HG03095 (cell line): ENCODE data around the gene XRCC5.

ENCODE experiments used
- ATAC-seq: cut with Tn5 transposase; IDR thresholded peaks from one replicate; pipeline ENCODE4 v1.9.1; 2021; ENCODE audit warnings: moderate library complexity; ENCODE audit not compliant: unreplicated experiment

XRCC5 gene

GRCh38 chr2:216221811-216222210, 112.7 kb downstream of the XRCC5 start:
- ATAC-seq = no peak

GRCh38 chr2:216222650-216223352, 113.7 kb downstream of the XRCC5 start:
- ATAC-seq = peak; percentile 54

- no peak for ATAC-seq
Measured at GRCh38 chr2:216224388-216224787, 115.2 kb downstream of the XRCC5 start.

DNA sequence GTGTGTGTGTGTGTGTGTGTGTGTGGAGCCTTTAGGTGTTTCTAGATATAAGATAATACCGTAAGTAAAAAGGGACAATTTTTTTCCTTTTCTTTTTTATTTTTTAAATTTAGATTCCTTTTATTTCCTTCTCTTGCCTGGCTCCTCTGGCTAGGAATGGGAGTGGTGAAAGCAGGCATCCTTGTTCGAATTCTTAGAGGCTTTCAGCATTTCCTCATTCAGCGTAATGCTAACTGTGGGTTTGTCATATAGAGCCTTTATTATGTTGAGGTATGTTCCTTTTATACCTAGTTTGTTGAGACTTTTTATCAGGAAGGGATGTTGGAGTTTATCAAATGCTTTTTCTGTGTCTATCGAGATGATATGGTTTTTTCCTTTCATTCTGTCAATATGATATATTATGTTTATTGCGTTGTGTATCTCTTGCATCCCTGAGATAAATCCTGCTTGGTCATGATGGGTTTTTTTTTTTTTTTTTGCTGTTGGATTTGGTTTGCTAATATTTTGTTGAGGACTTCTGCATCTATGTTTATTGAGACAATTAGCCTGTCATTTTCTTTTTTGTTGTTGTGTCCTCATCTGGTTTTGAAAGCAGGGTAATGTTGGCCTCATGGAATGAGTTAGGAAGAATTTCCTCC, 120.2 kb downstream of the XRCC5 start:
- ATAC-seq = no peak

DNA sequence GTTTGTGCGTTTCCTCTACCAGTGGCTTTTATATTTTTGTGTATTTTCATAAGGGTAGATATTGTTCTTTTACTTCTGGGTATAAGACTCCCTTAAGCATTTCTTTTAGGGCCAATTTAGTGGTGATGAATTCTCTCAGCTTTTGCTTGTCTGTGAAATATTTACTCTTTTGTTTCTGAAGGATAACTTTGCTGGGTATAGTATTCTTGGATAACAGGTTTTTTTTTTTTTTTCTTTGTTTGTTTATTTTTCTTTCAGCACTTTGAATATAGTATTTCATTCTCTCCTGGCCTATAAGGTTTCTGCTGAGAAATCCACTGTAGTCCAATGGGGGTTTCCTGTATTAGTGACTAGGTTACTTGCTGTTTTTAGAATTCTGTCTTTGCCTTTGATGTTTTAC, 122.7 kb downstream of the XRCC5 start:
- no peak for ATAC-seq

- no peak for ATAC-seq
Measured at GRCh38 chr2:216232721-216233120, 123.6 kb downstream of the XRCC5 start.

- no peak for ATAC-seq
Measured at GRCh38 chr2:216233281-216233995, 124.3 kb downstream of the XRCC5 start.

GRCh38 chr2:216234106-216234505, 125.0 kb downstream of the XRCC5 start:
- no peak for ATAC-seq

- no peak for ATAC-seq
Measured at GRCh38 chr2:216235462-216235861, 126.3 kb downstream of the XRCC5 start.

DNA sequence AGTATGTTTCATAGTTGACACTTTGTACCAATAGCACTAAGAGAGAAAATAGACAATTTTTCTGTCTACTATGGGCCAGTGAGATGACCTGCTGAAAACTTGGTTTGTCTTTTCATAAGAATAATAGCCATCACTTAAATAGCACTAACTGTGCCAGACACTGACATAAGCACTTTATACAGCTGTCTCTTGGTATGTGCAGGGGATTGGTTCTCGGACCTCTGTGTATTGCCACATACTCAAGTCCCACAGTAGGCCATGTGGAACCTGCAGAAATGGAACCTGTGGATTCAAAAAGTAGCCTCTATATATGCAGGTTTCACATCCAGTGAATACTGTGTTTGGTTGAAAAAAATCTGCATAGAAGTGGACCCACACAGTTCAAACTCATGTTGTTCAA, 126.7 kb downstream of the XRCC5 start:
- no peak for ATAC-seq

DNA sequence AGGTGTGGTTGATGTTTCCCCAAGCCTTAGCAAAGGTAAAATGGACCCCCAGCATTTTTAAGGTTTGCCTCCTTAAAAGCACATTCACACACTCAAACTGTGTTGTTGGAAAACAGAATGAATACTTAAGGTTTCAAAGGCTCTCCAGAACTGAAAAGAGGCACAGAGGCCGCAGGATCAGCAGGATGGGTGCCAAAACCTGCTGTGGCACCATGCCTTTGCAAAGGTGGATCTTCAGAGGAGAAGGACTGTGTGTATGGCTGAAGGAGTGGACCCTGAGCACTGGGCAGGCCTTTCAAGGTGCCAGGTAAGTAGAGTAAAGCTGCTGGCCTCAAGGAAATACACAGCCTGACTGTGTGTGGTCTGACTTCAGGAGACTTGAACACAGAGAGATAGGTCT, 127.3 kb downstream of the XRCC5 start:
- no peak for ATAC-seq

DNA sequence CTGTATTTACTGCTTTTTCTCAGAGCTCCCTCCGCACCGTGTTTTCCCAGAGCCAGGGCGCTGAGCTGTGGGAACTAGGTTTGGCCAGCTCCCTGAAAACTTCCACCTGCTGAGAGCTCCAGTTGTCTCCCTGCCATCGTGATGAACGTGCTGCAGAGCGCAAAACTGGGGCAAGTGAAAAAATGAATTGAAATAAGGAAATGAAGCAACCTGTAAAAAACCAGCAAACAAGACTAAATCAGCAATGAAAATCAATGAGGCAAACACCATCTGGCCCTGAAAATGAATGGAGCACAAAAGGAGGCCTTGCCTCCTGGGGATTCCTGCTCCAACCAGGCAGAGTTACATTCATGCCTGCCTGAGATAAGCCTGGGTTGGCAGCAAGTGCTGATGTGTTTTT, 133.2 kb downstream of the XRCC5 start:
- ATAC-seq = no peak

- ATAC-seq = no peak
Measured at GRCh38 chr2:216243026-216243425, 133.9 kb downstream of the XRCC5 start.

- ATAC-seq = no peak
Measured at GRCh38 chr2:216245391-216245975, 136.3 kb downstream of the XRCC5 start.

DNA sequence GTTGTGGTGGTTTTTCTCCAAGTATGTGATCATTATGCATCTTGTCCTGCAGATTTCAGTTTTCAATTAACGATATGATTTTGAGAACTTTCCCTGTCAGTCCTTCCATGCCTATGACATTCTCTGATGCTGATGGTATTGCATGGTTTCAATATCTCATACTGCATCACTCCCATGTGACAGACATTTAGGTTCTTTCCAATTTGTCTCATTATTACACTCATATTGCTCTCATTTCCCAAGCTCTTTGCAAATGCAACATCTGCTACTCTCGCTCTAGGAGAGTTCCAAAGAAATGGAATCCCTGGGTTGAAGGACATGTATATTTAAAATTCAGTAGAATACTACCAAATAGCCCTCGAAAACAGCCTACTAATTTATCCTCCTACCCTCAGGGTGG, 137.6 kb downstream of the XRCC5 start:
- ATAC-seq = no peak
